HG03139 (cell line): ENCODE measurements around the gene DPH1.
"Not testable (repeated sequence)": the region's sequence is repeated elsewhere in the genome, so short reads cannot be mapped to it uniquely, and the experiment has no call there.

ENCODE experiments used
- ATAC-seq: cut with Tn5 transposase; IDR thresholded peaks from one replicate; pipeline ENCODE4 v1.9.1; 2021; ENCODE audit not compliant: unreplicated experiment

The DPH1 gene

DNA sequence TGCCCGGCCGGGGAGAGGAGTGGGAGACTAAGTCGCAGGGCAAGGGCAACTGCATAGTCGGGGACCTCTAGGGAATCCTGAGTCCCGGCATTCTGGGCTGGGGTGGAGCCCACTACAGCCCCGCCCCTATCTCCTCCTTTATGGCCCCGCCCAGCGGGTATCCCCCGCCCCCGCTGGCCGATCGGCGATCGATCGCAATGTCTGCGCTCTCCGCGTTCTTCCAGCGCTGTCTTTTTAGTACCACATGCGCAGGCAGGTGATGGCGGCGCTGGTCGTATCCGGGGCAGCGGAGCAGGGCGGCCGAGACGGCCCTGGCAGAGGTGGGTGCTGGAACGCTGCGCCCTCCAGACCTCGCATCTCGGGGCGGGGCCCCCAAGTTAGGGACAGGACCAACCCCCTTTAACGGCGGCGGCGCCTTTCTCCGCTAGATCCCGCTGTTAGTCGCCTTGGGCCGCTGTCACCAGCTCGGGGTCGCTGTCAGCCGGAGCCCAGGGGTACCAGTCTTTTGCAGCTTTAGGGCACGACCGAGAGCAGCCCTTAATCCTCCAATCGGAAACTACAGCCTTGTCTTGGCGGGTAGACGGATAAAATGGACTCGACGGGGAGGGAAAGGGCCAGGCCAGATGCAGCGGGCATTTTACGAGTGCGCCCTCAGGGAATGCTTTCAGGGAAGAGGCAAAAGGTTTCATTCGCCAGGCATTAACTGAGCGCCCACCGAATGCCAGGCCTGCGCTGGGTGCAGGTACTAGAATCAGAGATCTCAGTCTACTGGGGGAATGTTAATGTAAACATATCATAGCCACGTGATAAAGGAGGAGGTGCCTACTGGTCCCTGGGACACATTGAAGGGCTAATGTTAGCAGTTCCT lies at the start of gene DPH1:
Gene DPH1, plus strand, starts transcription at position 243 of the 868 bp plus-strand sequence. Its CDS starts 17 bp downstream, at position 260.
- peak; percentile 54 for ATAC-seq

DNA sequence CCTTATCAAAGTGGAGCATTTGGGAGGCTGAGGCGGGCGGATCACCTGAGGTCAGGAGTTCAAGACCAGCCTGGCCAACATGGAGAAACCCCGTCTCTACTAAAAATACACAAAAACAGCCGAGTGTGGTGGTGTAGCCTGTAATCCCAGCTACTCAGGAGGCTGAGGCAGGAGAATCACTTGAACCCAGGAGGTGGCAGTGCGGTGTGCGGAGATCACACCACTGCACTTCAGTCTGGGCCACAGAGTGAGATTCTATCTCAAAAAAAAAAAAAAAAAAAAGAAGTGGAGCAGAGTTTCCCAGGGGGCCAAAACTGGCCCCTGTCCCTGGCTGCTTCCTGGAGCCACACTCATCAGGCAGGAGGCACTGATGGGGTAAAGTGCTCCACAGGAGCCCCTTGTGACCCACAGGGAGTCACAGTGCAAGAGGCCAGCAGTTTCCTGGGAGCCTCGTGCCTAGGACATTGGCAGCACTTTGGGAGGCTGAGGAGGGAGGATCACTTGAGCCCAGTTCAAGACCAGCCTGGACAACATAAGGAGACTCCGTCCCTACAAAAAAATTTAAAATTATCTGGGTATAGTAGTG lies 49.2 kb upstream of the DPH1 start:
- no peak for ATAC-seq

DNA sequence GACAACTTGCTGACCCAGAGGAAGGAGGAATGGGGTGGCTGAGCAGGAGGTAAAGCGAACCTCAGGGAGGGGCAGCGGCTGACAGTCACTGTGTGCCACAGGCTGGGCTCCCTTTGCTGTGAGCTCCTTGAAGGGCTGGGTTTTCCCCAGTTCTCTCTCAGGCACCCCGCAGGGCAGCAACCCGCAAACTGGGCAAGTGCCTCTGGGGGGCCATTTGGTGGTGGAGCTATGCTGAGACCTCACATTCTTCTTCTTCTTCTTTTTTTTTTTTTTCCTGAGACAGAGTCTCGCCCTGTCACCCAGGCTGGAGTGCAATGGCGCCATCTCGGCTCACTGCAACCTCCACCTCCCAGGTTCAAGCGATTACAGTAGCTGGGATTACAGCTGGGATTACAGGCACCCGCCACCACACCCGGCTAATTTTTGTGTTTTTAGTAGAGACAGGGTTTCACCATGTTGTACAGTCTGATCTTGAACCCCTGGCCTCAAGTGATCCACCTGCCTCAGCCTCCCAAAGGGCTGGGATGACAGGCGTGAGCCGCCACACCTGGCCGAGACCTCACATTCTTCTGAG lies 47.1 kb upstream of the DPH1 start:
- not testable (repeated sequence) for ATAC-seq

DNA sequence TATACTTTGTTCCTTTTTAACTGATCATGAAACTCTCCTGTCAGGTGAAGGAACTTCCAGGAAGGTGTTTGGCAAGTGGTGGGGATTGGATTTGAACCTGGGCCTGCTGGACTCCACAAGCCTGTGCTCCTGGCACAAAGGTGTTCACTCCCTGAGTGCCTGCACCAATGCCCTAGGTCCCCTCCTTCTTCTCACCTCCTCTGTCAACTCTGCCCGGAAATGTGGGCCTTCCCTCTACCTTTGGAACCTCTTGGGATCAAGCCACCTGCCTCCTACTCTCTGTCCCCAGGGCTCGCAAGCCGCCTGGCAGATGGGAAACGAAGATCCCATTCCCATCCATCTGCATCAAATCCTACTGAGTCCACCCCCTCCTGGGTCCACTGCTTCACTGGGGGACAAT lies 44.9 kb upstream of the DPH1 start:
- no peak for ATAC-seq

DNA sequence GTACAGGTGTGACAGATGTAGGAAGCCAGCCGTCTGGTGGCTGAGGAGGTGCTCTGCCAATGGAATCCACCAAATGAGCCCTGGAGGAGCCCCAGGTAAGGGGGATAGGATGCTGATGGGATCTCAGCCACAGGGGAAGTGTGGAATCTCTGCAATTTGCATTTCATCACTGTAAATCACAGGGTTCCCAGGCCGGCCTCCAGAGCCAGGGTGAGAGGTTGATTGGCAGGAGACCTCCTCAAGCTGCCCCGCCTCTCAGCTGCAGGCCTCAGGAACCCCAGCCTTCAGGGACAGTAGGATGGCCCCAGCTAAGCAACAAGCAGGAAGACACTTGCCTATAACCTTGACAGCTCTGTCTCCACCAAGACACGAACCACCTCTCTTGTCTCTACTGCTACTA lies 44.3 kb upstream of the DPH1 start:
- no peak for ATAC-seq

DNA sequence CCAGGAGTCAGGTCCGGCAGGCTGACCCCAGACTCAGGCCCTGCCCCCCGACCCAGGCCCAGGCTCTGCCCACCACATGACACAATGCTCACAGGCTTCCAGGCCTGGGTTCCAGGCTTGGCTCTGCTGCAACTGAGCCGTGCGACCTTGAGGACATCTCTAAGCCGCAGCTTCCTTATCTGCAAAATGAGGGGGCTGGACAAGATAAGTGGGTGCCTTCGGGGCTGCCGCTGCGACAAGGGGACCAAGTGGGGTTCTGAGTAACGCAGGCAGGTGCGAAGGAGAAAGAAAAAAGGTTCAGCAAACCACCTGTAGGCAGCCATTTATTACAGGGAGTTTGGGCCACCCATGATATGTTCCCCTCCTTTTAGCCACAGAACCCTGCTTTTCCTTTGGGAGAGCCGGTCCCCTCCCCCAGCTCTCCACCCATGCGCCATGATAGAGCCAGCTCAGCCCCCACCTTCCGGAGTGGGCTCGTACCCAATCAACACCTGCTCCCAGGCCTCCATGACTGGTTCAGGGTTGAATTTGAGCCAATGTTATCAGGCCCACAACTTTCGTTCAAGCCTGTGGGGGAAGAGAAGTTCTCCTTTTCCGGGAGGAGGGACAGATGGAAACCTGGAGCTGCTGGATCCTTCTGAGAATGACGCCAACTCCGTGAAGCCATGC lies 43.0 kb upstream of the DPH1 start:
- ATAC-seq: no peak

DNA sequence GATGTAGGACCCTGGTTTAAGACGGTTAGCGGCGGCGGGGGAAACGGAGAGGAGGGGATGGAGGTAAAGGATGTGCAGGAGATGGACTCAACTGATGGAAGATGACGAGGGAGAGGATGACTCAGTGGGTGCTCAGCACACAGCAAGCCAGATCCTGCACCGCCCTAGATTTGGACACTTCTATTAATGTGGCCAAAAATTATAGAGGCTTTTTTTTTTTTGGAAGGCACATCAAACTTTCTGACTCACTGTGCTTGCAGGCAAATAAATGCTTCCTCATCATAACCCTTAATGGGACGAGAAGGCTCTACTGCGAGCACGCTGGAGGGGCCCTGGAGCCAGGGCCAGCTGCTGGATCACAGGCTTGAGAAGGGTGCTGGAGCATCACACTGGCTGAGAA lies 40.8 kb upstream of the DPH1 start:
- no peak for ATAC-seq

DNA sequence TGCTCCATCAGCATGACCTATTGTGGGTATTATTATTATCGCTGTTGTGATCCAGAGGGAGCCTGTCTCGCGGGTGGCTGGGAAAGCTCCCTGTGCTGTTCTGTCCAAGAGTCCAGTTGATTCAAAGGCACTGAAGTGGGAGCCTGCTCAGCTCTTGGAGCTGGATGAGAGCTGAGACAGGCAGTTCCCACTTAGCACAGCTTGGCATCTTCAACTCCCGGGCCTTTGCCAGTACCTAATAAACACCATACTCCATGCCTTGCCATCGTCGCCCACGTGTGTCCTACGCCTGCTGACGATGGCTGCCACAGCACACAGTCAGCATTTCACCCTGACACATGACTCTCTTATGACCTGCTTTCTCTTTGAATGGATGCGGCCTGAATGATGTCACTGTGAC lies 37.4 kb upstream of the DPH1 start:
- no peak for ATAC-seq

DNA sequence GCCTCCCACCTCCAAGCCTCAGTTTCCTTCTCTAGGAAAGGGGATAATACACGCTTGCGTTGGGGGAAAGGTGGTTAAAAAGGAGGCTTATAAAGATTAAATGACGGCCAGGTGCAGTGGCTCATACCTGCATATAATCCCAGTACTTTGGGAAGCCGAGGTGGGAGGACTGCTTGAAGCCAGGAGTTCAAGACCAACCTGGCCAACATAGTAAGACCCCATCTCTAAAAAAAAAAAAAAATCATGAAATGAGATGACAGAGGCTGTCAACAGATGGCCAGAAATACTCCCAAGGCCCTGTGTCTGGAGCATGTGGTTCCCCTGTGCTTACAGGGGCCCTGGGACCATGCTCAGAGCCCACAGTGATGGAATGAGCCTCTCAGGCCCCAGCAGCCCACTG lies 35.2 kb upstream of the DPH1 start:
- no peak for ATAC-seq

DNA sequence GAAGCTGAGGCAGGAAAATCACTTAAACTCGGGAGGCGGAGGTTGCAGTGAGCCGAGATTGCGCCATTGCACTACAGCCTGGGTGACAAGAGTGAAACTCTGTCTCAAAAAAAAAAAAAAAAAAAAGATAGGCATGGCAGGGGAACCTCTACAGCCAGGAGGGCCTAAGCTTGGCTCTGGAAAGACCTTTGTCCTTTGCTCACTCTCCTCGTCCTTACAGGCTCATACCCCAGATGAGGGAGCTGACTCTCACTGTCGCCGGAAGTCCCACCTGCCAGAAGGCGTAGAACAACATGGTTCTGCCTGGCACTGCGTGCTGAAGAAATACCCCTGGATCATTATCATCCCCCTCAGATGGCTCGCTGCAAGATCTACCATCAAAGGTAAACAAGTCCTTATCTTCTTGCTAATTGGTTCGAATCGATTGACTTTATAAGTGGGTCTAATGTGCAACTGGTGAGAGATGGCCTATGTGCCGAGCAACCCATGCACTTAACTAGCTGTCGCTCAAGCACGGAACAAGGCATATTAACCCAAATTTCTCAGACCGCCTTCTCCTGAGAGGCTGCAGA lies 34.5 kb upstream of the DPH1 start:
- no peak for ATAC-seq

DNA sequence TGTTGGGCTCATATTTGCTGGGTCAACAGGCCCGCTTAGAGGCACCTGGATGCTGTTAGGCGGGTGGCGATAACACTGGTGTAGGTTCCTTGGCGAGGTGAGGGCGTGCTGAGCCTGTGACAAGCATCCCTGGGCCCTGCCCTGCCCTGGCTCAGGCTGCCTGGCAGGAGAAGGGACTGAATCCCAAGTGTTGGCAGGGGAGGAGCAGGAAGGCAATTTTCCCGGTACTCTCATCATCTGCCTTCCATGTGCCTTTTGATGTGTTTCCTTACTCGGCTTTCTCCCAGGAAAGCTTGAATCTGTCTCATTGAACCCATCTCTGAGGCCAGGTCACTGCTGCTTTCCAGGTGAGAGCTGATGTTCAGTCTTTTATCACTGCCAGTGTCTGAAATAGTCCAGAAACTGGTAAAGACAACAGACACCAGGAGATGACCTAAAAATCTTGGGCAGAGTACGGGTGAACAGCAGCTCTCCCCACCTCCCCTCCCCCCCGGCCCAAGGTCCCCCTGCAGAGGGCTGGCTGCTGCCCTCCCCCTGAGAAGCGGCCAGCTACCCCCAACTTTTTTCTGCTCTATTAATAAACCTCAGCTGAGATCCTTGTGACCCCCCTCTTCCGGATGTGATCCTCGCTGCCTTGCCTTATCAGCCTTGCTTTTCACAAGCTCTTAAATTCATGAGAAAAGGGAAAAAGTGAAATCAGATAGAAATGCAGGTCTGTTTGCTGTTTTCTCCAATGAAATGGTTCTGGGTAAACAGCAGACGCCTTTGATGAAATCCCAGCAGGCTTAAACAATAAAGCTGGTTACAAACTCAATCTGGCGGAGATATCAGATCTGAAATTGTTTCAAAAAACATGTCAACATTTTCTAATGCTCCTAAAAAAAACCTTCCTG lies 33.8 kb upstream of the DPH1 start:
- no peak for ATAC-seq

DNA sequence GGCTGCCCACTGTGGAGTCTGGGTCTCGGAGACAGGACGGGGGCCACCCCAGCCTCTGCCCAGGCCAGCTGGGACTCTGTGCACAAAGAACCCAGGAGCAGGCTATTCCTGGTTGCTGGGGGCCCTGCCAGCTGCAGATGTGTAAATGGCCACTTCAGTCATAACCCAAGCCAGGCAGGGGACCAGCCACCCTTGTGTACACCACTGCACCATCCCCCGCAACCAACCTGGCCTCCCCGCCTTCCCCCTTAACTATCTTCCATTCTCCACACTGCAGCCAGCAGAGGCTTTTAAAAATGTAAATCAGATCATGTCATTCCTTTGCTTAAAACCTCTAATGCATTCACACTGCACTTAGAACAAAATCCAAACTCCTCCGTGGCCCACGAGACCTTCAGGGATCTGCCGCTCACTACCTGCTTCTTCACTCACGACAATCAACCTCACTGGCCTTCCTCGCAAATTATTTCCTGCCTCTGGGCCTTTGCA lies 33.1 kb upstream of the DPH1 start:
- ATAC-seq: no peak

DNA sequence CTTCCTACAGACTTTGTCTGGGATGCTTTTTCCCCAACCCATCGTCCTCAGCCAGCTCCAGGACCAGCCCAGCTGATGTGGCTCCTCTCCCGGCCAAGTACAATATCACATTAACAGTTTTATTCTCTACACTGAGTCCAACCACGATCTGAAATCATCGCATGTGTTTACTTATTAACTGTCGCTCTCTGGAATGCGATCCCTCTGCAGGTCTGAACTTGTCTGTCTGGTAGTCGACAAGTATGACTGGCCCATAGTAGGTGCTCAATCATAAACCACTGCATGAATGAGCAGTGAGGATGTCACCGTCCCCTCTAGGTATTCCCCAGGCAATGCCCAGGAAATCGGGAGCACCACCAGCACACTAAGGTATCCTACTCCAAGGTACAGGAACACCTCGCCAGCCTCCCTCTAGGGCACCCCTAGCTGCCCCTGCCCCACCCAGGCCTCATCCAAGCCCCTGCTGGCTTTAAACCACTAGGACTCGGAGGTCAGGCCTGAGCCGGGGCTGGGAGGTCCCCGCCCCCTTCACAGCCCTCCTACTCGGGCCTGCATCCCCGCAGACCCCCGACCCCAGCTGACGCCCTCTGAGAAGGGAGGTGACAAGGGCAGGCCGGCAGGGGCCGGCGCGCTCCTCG lies 32.5 kb upstream of the DPH1 start:
- ATAC-seq: no peak

DNA sequence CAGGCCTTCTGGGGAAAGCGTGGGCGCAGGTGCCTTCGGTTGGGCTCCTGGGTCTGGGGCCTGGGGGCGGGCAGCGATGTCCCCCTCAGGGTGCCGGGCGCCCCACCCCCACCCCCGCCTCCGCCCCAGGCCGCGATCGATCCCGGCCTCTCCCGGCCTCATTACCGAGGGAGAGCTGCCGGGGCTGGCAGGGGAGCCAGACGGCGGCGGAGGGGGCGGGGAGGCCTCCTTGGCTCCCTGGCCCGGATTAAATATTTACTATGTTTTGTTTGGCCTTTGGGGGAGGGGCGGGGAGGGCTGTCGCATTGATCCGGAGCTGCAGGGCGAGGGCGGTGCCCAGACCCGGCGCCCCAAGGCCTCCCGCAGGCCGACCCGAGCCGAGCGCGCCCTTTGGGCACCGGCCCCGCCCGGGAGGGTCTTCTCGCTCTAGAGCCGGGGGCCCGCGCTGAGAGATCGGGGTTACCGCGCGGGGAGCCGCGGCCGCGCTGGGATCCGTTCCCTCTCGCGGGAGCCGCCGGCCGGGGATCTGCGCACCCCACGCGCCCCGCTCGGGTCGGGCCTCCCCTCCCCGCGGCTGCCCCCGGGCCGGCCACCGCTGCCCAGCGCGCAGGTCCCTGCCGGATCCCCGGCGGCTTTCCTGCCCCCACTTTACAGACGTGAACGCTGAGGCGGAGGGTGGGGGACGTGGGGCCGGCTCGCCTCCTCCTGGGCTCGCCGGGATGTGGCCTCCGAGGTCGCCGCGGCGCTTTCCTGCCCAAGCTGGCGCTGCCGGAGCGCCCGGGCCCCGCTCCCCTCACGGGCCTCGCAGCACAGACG lies 31.8 kb upstream of the DPH1 start:
- ATAC-seq: no peak

DNA sequence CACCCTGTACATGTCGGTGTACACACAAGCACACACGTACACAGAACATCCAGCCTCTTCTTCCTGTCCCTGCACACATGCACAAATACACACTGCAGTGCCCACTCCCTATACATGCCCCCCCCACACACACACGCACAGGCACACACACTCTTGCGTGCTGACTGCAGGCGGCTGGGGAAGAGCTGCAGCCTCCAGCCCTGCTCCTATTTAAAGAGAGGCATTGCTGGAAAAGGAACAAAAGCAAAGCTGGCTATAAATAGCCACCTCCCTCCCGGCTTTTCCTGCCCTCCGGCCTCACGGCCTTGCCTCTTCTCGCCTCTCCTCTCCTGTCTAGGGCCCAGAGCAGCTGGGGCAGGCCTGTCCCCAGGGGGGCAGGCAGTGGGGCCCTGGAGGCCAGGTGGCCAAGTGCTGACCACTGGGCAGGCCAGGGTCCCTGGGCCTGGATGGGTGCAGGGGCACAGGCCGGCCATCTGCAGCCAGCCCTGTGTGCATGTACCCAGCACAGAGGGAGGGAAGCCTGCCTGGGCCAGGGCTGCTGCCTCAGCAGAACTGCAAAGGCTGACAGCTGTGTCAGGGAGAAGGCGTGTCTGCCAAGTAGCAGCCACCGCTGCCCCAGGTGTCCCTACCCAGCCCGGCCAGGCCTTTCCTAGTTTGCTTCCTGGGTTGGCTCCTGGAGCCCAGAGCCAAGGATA lies 30.2 kb upstream of the DPH1 start:
- ATAC-seq: no peak

DNA sequence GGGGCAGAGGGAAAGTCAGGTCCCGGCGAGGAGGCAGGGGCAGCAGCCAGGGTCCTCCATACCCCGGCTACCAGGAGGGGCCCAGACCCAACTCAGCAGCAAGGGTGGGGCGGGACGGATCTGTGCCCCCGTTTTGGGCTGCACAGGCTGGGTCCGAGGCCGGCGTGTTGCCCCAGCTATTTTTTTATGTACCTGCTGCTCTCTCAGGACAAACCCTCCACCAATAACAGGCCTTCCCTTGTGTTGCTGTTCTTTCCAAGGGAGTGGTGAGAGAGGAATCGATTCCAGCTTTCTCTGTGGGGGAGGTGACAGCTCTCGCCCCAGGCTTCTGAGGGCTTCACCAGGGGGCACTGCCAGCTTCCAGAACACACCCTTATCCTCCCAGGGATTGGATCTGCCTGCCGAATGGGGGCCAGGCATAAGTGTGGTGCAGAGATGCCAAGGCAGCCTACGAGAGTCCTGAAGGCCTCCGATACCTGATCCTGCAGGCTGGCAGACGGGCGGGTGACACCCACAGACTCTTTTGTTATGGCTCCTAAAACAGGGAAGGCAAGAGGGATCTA lies 27.1 kb upstream of the DPH1 start:
- no peak for ATAC-seq

DNA sequence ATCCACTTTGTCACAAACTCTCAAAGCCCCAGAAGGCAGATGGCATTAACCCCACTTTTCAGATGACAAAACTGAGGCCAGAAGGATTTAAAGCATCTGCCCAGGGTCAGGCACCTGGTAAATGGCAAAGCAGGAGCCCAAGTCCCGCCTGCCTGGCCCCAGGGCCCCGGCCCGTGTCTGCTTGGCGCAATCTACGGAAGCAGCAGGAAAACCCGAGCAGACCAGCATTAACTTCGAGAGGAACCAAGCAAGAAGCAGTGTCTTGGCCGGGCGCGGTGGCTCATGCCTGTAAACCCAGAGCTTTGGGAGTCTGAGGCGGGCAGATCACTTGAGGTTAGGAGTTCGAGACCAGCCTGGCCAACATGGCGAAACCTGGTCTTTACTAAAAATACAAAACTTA lies 26.4 kb upstream of the DPH1 start:
- no peak for ATAC-seq

DNA sequence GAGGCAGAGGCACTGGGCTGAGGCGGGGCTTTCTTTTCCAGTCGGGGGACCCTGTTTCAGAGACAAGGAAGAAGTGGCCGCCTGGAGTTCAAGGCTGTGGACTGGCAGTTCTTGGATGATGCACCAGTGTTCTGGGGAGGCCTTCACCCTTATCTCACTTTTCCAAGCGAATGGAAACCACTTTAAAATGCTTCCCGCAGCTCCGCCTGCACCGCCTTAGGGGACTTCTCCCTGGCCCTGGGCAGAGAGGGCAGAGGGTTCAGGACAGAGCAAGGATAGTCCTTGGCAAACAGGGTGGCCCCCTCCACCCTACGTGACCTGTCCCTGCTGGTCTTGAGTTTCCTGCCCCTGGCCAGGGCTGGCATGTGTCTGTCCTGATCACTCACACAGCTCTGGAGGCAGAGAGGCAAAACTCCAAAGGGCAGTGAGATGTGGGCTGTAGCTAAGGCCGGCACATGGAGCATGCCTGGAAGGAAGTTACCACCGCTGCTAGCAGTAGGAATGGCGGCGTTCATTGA lies 25.5 kb upstream of the DPH1 start:
- ATAC-seq: no peak
